K562 (cell line): ENCODE data around the gene MCAT. TPM values are rescaled to one million over a fixed set of nuclear protein-coding genes. Genes with fewer than 3 reads are reported as not detected.

ENCODE experiments used
- ATAC-seq: fragments of 200-7000 bp; cut with Tn5 transposase; 3 replicates; pipeline ENCODE4 v1.9.1; 2020; ENCODE audit warnings: moderate library complexity
- BruUV-seq: library from RNA; stranded (reverse); fragments of 400-500 nt; replicated peaks from 2 replicates; lab custom pipeline; 2021; lab: Mats Ljungman, UMichigan
- CTCF ChIA-PET: fragments of 300-600 bp; formaldehyde crosslinking; extraction: SDS; loops from one replicate; lab custom pipeline; 2021; ENCODE audit warnings: low intra/inter-chr PET ratio; lab: Yijun Ruan, JAX
- POLR2A ChIA-PET: fragments of 300-600, 350-650 bp; sonication (Branson Sonifier 250); formaldehyde crosslinking; extraction: SDS; loops from one replicate; lab custom pipeline; 2021; ENCODE audit warnings: antibody characterized with exemption, inconsistent platforms; lab: Yijun Ruan, JAX
- DNase-seq, 4 experiments: peaks; one replicate each; pipeline versions ENCODE4 v3.0.0 to v3.0.0-alpha.2; 2011 to 2018; ENCODE audit warnings: low spot score in 3 of 4, mixed read lengths in 3 of 4; ENCODE audit errors: extremely low read depth in 1 of 4
- FAIRE-seq: peaks from 2 replicates; lab custom pipeline; 2011; peaks lifted over from hg19 to GRCh38; lab: Jason Lieb, UNC
- H2AFZ ChIP-seq: 2 replicates; pipeline ENCODE4 v1.6.0; 2011; ENCODE audit warnings: low read depth, low read length, control low read depth, inconsistent platforms
- H3K27ac ChIP-seq: fragments of 200-600 bp; 3 replicates; pipeline ENCODE4 v1.8.0; 2011; ENCODE audit warnings: low read depth, mild to moderate bottlenecking, control low read depth, inconsistent platforms, low read length, moderate library complexity, mixed read lengths; ENCODE audit errors: extremely low read depth
- H3K27me3 ChIP-seq, 2 experiments: fragments of 300-600 bp in 1 of 2; 2 replicates in 1 of 2; 3 replicates in 1 of 2; pipeline versions ENCODE4 v1.6.0 to v1.8.0; 2011; ENCODE audit warnings: inconsistent platforms in 2 of 2, low read length in 2 of 2, mild to moderate bottlenecking in 1 of 2, mixed read lengths in 1 of 2, moderate library complexity in 1 of 2; ENCODE audit not compliant: control insufficient read depth in 2 of 2, insufficient read depth in 2 of 2
- H3K36me3 ChIP-seq: fragments of 300-600 bp; 3 replicates; pipeline ENCODE4 v1.8.0; 2011; ENCODE audit warnings: mild to moderate bottlenecking, low read length, inconsistent platforms; ENCODE audit not compliant: control insufficient read depth, insufficient read depth
- H3K4me1 ChIP-seq, 2 experiments: fragments of 200-600 bp in 1 of 2; replicated peaks in 1 of 2; 2 replicates in 1 of 2; 3 replicates in 1 of 2; pipeline versions ENCODE4 v1.5.1 to v1.8.0; 2011; ENCODE audit warnings: inconsistent platforms in 2 of 2, low read length in 2 of 2, mild to moderate bottlenecking in 1 of 2, mixed read lengths in 1 of 2, moderate library complexity in 1 of 2; ENCODE audit not compliant: control insufficient read depth in 2 of 2, insufficient read depth in 2 of 2
- H3K4me2 ChIP-seq: 2 replicates; pipeline ENCODE4 v1.6.1; 2011; ENCODE audit warnings: low read length, control low read depth, inconsistent platforms, mixed read lengths; ENCODE audit not compliant: insufficient read depth
- H3K4me3 ChIP-seq: fragments of 200-600 bp; sonication (generic), shearing (Covaris generic); 2 replicates; pipeline ENCODE4 v1.5.1; 2016; ENCODE audit warnings: control low read depth, inconsistent platforms
- H3K79me2 ChIP-seq: fragments of 200-600 bp; 3 replicates; pipeline ENCODE4 v1.8.0; 2011; ENCODE audit warnings: low read length, inconsistent platforms; ENCODE audit not compliant: control insufficient read depth, insufficient read depth
- H3K9ac ChIP-seq, 2 experiments: 2 replicates each; pipeline versions ENCODE4 v1.6.0 to v1.6.1; 2011; ENCODE audit warnings: low read depth in 2 of 2, low read length in 2 of 2, control low read depth in 1 of 2, inconsistent platforms in 1 of 2, mild to moderate bottlenecking in 1 of 2, mixed read lengths in 1 of 2; ENCODE audit not compliant: insufficient read depth in 1 of 2
- H3K9me1 ChIP-seq: one replicate; pipeline ENCODE4 v1.6.0; 2011; ENCODE audit warnings: inconsistent platforms, mild to moderate bottlenecking, low read length, moderate library complexity; ENCODE audit not compliant: control insufficient read depth, insufficient read depth
- H3K9me3 ChIP-seq: replicated peaks from 2 replicates; pipeline ENCODE4 v1.5.1; 2011; ENCODE audit warnings: low read depth, low read length, inconsistent platforms; ENCODE audit not compliant: control insufficient read depth, insufficient read depth
- H4K20me1 ChIP-seq: replicated peaks from 2 replicates; pipeline ENCODE4 v1.6.1; 2011; ENCODE audit warnings: low read length, inconsistent platforms, mixed read lengths; ENCODE audit not compliant: control insufficient read depth, insufficient read depth
- CBX3 ChIP-seq, 2 experiments: IDR thresholded peaks; 1 replicate in 1 of 2; 2 replicates in 1 of 2; pipeline ENCODE4 v1.6.1; 2012; ENCODE audit warnings: inconsistent platforms in 2 of 2, low read length in 2 of 2, borderline replicate concordance in 1 of 2, control low read depth in 1 of 2
- CHD4 ChIP-seq: fragments of 200-600 bp; sonication (generic); IDR thresholded peaks from 3 replicates; pipeline ENCODE4 v1.6.1; 2012; ENCODE audit warnings: low read depth, mild to moderate bottlenecking, mixed read lengths, low read length, inconsistent platforms; ENCODE audit not compliant: insufficient read depth, insufficient replicate concordance, poor library complexity, severe bottlenecking
- ETV5 ChIP-seq: sonication (generic); formaldehyde crosslinking; IDR thresholded peaks from 2 replicates; pipeline ENCODE4 v1.4.0; 2020; ENCODE audit warnings: low read depth, mild to moderate bottlenecking, missing genetic modification reagents
- IFI16 ChIP-seq: fragments of 250-450 bp; sonication (Bioruptor Pico); IDR thresholded peaks from 2 replicates; pipeline ENCODE4 v2.1.2; 2022; ENCODE audit warnings: mild to moderate bottlenecking, inconsistent platforms
- KLF13 ChIP-seq: fragments of 450-650 bp; IDR thresholded peaks from 2 replicates; pipeline ENCODE4 v1.6.1; 2016; ENCODE audit warnings: missing genetic modification characterization, low read depth, mild to moderate bottlenecking, missing compliant biosample characterization, moderate library complexity, borderline replicate concordance
- NFIC ChIP-seq: fragments of 450-650 bp; IDR thresholded peaks from 2 replicates; pipeline ENCODE4 v1.6.1; 2017; ENCODE audit warnings: mild to moderate bottlenecking, inconsistent platforms
- SMARCA4 ChIP-seq: fragments of 450-650 bp; IDR thresholded peaks from 2 replicates; pipeline ENCODE4 v1.6.1; 2016
- SUPT5H ChIP-seq: fragments of 450-650 bp; IDR thresholded peaks from 2 replicates; pipeline ENCODE4 v1.6.1; 2016
- ZNF212 ChIP-seq: fragments of 450-650 bp; formaldehyde crosslinking; IDR thresholded peaks from 2 replicates; pipeline ENCODE4 v1.4.0; 2020; ENCODE audit warnings: mild to moderate bottlenecking
- WGBS: fragments of 100-300 bp; shearing (Covaris generic); methylation state at CpG from one replicate; pipeline ENCODE4 v1.1.6; 2016; ENCODE audit warnings: low coverage, mixed read lengths; ENCODE audit not compliant: insufficient coverage; ENCODE audit errors: missing lambda C conversion rate; 5-methylcytosine and 5-hydroxymethylcytosine counted together
- in situ Hi-C: fragments of 300-500 bp; cut with MboI; formaldehyde crosslinking; loops from 4 replicates; pipeline ENCODE4 v1.15.0; 2018; ENCODE audit warnings: inconsistent platforms, mixed read lengths
- intact Hi-C: fragments of 100-400 bp; cut with micrococcal nuclease; formaldehyde crosslinking; loops from 2 replicates; pipeline ENCODE4 v1.14.2; 2022
- polyA plus RNA-seq, 8 experiments: library from polyadenylated mRNA; depleted of rRNA in 4 of 8; stranded (reverse) in 5 of 8; unstranded in 3 of 8; fragments of >200 nt; fragmentation: Nextera tagmentation in 2 of 8; fragmentation: Illumina TruSeq in 1 of 8; extraction: Ambion mirVana in 2 of 8; extraction: Trizol in 1 of 8; gene quantifications; 2 replicates each; pipeline versions ENCODE4 v1.2.1 to v1.2.3, GENCODE V29; 2011 to 2014; ENCODE audit warnings: inconsistent platforms in 1 of 8, missing spikeins in 1 of 8
- total RNA-seq, 7 experiments: library from RNA; depleted of rRNA in 6 of 7; stranded (reverse); fragments of >200 nt in 6 of 7; fragmentation: Illumina TruSeq in 2 of 7; extraction: Trizol in 2 of 7; gene quantifications; 2 replicates each; pipeline versions ENCODE4 v1.2.1 to v1.2.3, GENCODE V29; 2011 to 2021; ENCODE audit warnings: low replicate concordance in 1 of 7
- TF ChIP-seq, protein P1 (sequence below): sonication (generic); IDR thresholded peaks from 2 replicates; pipeline ENCODE4 v1.6.1; 2016
- TF ChIP-seq, protein P2 (sequence below): fragments of 450-650 bp; IDR thresholded peaks from 2 replicates; pipeline ENCODE4 v1.6.1; 2018; ENCODE audit not compliant: partially characterized antibody
- TF ChIP-seq, protein P3 (sequence below): sonication (generic); formaldehyde crosslinking; IDR thresholded peaks from 2 replicates; pipeline ENCODE4 v1.8.1; 2023; ENCODE audit warnings: mild to moderate bottlenecking, missing genetic modification reagents

MCAT gene
- total and polyA plus RNA-seq, 9 of the 15 experiments (the other 6 are each of a cell fraction or from before 2014, with no cell fraction given) = 3.3 to 27.8 (median 13.9) TPM

DNA sequence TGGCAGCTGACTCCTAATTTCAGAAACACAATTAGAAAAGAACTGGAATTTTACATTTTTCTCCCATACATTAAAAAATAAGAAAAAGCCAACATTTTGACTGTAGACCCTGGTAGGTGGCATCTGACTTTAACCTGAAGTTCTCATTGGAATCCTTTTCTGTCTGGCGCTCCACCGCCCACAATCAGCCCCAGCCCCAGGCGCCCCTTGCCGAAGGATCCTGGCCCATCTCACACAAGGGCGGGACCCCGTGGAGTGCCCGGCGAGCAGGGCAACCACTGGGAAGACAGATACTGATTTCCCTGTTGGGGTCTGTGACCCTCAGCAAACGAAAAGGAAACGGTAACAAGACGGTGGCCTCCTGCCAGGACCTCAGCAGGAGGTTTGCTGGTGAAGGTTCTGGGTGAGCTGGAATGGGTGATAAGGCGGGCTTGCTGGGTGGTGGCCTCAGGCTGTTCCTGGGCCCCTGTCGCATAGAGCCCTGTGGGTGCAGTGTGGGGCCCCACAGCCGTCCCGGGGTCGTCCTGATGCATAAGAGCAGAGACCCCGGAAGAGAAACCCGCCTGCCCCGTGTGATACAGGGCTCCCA lies 23.9 kb upstream of the MCAT start (continued):
- TF ChIP-seq NFIC = peak; percentile 78
- TF ChIP-seq ETV5 (CRISPR knock-in tag) = no peak
- no peak for TF ChIP-seq IFI16 (CRISPR knock-in tag)
- TF ChIP-seq, protein P1, sequence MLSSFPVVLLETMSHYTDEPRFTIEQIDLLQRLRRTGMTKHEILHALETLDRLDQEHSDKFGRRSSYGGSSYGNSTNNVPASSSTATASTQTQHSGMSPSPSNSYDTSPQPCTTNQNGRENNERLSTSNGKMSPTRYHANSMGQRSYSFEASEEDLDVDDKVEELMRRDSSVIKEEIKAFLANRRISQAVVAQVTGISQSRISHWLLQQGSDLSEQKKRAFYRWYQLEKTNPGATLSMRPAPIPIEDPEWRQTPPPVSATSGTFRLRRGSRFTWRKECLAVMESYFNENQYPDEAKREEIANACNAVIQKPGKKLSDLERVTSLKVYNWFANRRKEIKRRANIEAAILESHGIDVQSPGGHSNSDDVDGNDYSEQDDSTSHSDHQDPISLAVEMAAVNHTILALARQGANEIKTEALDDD = no peak

DNA sequence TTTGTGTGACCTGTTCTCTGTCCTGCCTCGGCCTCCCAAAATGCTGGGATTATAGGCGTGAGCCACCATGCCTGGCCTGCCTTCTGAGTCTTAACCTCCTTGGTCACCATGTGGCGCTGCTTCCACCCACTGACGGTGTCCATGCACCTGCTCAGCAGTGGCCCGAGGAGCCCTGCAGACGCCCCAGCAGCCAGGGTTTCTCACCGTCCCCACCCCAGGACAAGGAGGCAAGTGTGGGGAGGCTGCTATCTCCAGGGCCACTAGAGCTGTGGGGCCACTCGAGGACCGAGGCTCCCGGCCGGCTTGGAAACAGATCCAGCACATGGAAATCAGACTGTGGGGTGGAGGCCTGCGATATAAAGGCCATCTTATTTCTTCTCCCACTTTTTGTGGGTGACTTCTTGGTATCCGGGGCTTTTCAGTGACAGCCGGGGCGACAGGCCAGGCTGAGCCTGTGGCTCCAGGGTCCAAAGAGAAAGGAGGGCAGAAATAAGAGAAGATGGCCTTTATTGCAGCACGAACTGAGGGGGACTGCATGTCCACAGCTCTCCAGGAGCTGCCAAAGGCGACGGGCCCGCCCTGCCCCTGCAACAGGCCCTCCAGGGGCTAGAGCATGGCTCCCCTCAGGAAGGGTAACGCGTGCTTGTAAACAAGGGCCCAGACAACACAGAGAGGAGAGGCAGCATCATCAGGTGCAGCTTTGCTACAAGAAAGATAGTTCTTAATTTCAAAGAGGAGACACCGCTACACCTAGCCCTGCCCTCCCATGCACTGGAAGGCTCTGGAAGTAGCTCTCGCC lies 23.1 kb upstream of the MCAT start:
- CTCF ChIA-PET = no interaction called here
- WGBS = 57% methylated on average over 16 of the region's 23 CpGs
- H3K4me2 ChIP-seq = no peak overlapping the region
- no peak overlapping the region for H3K27ac ChIP-seq
- no peaks in the 10 kb centered on the region for H3K9me3 ChIP-seq
- intact Hi-C loops = no loop called here
- H3K36me3 ChIP-seq = peaks cover 52% of the 10 kb centered on the region; the same call in 1 of the 3 replicates
- in situ Hi-C loops = no loop called here
- H3K27me3 ChIP-seq = no peaks in the 10 kb centered on the region
- DNase-seq = peak in 2 of 4 experiments; percentile 21 to 30
- no peak overlapping the region for H2AFZ ChIP-seq
- H3K4me1 ChIP-seq = peaks cover 11 to 72% of the 10 kb centered on the region in 2 experiments
- BruUV-seq = no TSS peak
- no peaks in the 10 kb centered on the region for H4K20me1 ChIP-seq
- H3K4me3 ChIP-seq = no peak overlapping the region
- peak; percentile 50 for ATAC-seq
- no peak for FAIRE-seq
- H3K9ac ChIP-seq = peak overlapping the region in 1 of 2 experiments; percentile 77; a peak in 2 of 4 replicates
- H3K9me1 ChIP-seq = no peaks in the 10 kb centered on the region
- no peaks in the 10 kb centered on the region for H3K79me2 ChIP-seq
- POLR2A ChIA-PET = interaction anchor here (1.1 kb wide), 1 partner anchor 14 kb away, joined by 3 read pairs; no protein-coding TSS in a partner anchor
- no peak for TF ChIP-seq KLF13 (tag)
- TF ChIP-seq, protein P2, sequence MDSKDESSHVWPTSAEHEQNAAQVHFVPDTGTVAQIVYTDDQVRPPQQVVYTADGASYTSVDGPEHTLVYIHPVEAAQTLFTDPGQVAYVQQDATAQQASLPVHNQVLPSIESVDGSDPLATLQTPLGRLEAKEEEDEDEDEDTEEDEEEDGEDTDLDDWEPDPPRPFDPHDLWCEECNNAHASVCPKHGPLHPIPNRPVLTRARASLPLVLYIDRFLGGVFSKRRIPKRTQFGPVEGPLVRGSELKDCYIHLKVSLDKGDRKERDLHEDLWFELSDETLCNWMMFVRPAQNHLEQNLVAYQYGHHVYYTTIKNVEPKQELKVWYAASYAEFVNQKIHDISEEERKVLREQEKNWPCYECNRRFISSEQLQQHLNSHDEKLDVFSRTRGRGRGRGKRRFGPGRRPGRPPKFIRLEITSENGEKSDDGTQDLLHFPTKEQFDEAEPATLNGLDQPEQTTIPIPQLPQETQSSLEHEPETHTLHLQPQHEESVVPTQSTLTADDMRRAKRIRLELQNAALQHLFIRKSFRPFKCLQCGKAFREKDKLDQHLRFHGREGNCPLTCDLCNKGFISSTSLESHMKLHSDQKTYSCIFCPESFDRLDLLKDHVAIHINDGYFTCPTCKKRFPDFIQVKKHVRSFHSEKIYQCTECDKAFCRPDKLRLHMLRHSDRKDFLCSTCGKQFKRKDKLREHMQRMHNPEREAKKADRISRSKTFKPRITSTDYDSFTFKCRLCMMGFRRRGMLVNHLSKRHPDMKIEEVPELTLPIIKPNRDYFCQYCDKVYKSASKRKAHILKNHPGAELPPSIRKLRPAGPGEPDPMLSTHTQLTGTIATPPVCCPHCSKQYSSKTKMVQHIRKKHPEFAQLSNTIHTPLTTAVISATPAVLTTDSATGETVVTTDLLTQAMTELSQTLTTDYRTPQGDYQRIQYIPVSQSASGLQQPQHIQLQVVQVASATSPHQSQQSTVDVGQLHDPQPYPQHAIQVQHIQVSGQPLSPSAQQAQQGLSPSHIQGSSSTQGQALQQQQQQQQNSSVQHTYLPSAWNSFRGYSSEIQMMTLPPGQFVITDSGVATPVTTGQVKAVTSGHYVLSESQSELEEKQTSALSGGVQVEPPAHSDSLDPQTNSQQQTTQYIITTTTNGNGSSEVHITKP = no peak
- TF ChIP-seq ZNF212 = no peak
- TF ChIP-seq CBX3 (IDR thresholded peaks at IDR 0.05; ENCODE audit: borderline replicate concordance in 1 of 2, low read length in 2 of 2) = no peak
- TF ChIP-seq, protein P3, sequence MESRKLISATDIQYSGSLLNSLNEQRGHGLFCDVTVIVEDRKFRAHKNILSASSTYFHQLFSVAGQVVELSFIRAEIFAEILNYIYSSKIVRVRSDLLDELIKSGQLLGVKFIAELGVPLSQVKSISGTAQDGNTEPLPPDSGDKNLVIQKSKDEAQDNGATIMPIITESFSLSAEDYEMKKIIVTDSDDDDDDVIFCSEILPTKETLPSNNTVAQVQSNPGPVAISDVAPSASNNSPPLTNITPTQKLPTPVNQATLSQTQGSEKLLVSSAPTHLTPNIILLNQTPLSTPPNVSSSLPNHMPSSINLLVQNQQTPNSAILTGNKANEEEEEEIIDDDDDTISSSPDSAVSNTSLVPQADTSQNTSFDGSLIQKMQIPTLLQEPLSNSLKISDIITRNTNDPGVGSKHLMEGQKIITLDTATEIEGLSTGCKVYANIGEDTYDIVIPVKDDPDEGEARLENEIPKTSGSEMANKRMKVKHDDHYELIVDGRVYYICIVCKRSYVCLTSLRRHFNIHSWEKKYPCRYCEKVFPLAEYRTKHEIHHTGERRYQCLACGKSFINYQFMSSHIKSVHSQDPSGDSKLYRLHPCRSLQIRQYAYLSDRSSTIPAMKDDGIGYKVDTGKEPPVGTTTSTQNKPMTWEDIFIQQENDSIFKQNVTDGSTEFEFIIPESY (CRISPR knock-in tag) = 0 out of 2 replicates have a peak, but pooled peaks have one; percentile 34
- peak; percentile 57 for TF ChIP-seq SUPT5H
- TF ChIP-seq SMARCA4 = no peak
- TF ChIP-seq CHD4 = no peak
